ENCODE data around the gene LRRN1. TPM values are rescaled to one million over a fixed set of nuclear protein-coding genes. Genes with fewer than 3 reads are reported as not detected.

Gene LRRN1
- total RNA-seq, 1 experiment from 2014 or later = 0.13 TPM

DNA sequence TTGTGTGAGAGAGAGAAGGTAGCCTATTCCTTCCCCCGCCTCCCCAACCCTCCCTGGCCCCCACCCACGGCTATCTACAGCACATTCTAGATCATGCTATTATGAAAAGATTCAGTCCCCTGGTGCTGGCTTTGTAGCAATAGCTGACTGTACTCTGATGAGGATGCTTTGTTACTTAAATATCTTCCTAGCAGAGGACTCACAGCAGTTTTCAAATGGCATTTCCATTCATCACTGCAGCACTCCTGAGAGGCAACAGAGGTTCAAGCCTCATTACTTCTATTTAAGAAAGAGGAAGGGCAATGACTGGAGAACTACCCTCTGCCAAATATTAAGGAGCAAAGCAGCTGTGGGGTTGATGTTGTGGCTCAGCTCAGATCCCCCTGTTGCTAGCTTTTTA, 61.0 kb downstream of the LRRN1 start:
- no TSS peak for BruUV-seq (replicated peaks)
- DNase-seq (ENCODE audit: low read depth, low spot score) (no peak), ATAC-seq (no peak)
- no peaks in the 10 kb centered on the region for H3K4me1 ChIP-seq (ENCODE audit: control insufficient read depth, insufficient read depth, low read length)
- in situ Hi-C loops (cut with HindIII; ENCODE audit: low pct_unique_long_range_greater_than_20kb, low sequenced_read_pairs) = no loop called here
- POLR2A ChIA-PET = no interaction called here
- no peak overlapping the region for H3K4me3 ChIP-seq (ENCODE audit: low read depth in 2 of 2, low read length in 2 of 2)
- no peak for TF ChIP-seq REST (IDR thresholded peaks at IDR 0.05; ENCODE audit: insufficient read depth in 1 of 2, low read depth in 2 of 2, low read length in 1 of 2)
- TF ChIP-seq, protein P1, sequence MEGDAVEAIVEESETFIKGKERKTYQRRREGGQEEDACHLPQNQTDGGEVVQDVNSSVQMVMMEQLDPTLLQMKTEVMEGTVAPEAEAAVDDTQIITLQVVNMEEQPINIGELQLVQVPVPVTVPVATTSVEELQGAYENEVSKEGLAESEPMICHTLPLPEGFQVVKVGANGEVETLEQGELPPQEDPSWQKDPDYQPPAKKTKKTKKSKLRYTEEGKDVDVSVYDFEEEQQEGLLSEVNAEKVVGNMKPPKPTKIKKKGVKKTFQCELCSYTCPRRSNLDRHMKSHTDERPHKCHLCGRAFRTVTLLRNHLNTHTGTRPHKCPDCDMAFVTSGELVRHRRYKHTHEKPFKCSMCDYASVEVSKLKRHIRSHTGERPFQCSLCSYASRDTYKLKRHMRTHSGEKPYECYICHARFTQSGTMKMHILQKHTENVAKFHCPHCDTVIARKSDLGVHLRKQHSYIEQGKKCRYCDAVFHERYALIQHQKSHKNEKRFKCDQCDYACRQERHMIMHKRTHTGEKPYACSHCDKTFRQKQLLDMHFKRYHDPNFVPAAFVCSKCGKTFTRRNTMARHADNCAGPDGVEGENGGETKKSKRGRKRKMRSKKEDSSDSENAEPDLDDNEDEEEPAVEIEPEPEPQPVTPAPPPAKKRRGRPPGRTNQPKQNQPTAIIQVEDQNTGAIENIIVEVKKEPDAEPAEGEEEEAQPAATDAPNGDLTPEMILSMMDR (IDR thresholded peaks at IDR 0.05) = no peak
- TF ChIP-seq TCF7L2 (IDR thresholded peaks at IDR 0.05; ENCODE audit: low read depth, low read length) = no peak
- no peaks in the 10 kb centered on the region for H3K27me3 ChIP-seq (ENCODE audit: control insufficient read depth, insufficient read depth, low read length)
- no peaks in the 10 kb centered on the region for H3K9me3 ChIP-seq (ENCODE audit: control insufficient read depth, insufficient read depth, low read depth, low read length)
- no peaks in the 10 kb centered on the region for H3K36me3 ChIP-seq (ENCODE audit: control insufficient read depth, insufficient read depth, low read length)
- CTCF ChIA-PET = no interaction called here
- intact Hi-C loops (cut with micrococcal nuclease; ENCODE audit: unreplicated experiment) = no loop called here
- no peak overlapping the region for H3K27ac ChIP-seq (ENCODE audit: low read length)

- no peaks in the 10 kb centered on the region for H3K9me3 ChIP-seq (ENCODE audit: control insufficient read depth, insufficient read depth, low read depth, low read length)
- no peak for TF ChIP-seq POLR2AphosphoS5 (IDR thresholded peaks at IDR 0.05; ENCODE audit: low read depth, low read length)
- no peak for TF ChIP-seq REST (IDR thresholded peaks at IDR 0.05; ENCODE audit: insufficient read depth in 1 of 2, low read depth in 2 of 2, low read length in 1 of 2)
- no peak for TF ChIP-seq TCF7L2 (IDR thresholded peaks at IDR 0.05; ENCODE audit: low read depth, low read length)
- TF ChIP-seq, protein P1 (IDR thresholded peaks at IDR 0.05) = no peak
- TF ChIP-seq SIN3A (IDR thresholded peaks at IDR 0.05; ENCODE audit: borderline replicate concordance, insufficient read depth, low read depth, low read length) = no peak
- POLR2A ChIA-PET = no interaction called here
- no TSS peak for BruUV-seq (replicated peaks)
- no peak for ATAC-seq
- H3K4me3 ChIP-seq (ENCODE audit: low read depth in 2 of 2, low read length in 2 of 2) = no peak overlapping the region
- in situ Hi-C loops (cut with HindIII; ENCODE audit: low pct_unique_long_range_greater_than_20kb, low sequenced_read_pairs) (no loop called here), intact Hi-C loops (cut with micrococcal nuclease; ENCODE audit: unreplicated experiment) (no loop called here)
- CTCF ChIA-PET = no interaction called here
- H3K27me3 ChIP-seq (ENCODE audit: control insufficient read depth, insufficient read depth, low read length) = no peaks in the 10 kb centered on the region
- no peak overlapping the region for H3K27ac ChIP-seq (ENCODE audit: low read length)
- no peaks in the 10 kb centered on the region for H3K36me3 ChIP-seq (ENCODE audit: control insufficient read depth, insufficient read depth, low read length)
- no peaks in the 10 kb centered on the region for H3K4me1 ChIP-seq (ENCODE audit: control insufficient read depth, insufficient read depth, low read length)
- DNase-seq (ENCODE audit: low read depth, low spot score) = no peak
Measured at GRCh38 chr3:3862534-3862933, 63.3 kb downstream of the LRRN1 start.

Measured in Panc1 (cell line).